ENCODE results near the gene SLC25A17.

DNA sequence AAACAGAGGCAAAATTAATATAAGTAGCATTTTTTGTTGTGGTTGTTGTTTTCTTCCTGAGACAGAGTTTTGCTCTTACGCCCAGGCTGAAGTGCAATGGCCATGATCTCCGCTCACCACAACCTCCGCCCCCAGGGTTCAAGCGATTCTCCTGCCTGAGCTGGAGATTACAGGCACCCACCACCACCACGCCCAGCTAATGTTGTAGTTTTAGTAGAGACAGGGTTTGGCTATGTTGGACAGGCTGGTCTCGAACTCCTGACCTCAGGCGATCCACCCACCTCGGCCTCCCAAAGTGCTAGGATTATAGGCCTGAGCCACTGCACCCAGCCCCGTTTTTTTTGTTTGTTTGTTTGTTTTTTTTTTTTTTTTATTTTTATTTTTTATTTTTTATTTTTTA is 75.4 kb downstream of the SLC25A17 start:
- no peak for TF ChIP-seq POLR2A (IDR thresholded peaks at IDR 0.05; ENCODE audit: low read length)
- no peak for TF ChIP-seq GATA1 (IDR thresholded peaks at IDR 0.05; ENCODE audit: low read depth, low read length)
